G401.6 (cell line): ENCODE measurements around the gene ACSS2.

Experiments used
- FAIRE-seq: peaks from 2 replicates; lab custom pipeline; 2012; peaks lifted over from hg19 to GRCh38; lab: Jason Lieb, UNC

The ACSS2 gene

GRCh38 chr20:34876406-34877282 is at the start of gene ACSS2:
Gene ACSS2, plus strand, starts transcription at chr20:34876612. Its CDS starts 34 bp downstream, at chr20:34876646.
- FAIRE-seq, result no peak

- FAIRE-seq, result no peak
Measured at GRCh38 chr20:34829191-34829590, 47.2 kb upstream of the ACSS2 start.

GRCh38 chr20:34831936-34832335 is 44.5 kb upstream of the ACSS2 start:
- FAIRE-seq, result no peak

GRCh38 chr20:34834459-34834893 is 41.9 kb upstream of the ACSS2 start:
- FAIRE-seq, result peak; percentile 93

DNA sequence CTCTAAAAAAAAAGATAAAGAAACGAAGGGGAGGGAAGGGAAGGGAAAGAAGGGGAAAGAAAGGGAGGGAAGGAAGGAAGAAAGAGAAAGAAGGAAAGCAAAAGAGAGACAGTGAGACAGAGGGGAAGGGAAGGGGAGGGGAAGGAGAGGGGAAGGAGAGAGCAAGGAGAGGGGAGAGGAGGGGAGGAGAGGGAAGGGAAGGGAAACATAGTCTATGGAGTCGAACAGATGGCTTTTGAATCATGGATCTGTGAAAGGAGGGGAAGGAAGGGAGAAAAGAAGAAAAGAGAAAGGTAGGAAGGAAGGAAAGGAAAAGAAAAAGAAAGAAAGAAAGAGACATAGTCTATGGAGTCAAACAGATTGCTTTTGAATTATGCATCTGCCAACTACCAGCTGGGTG is 34.3 kb upstream of the ACSS2 start:
- no peak for FAIRE-seq

GRCh38 chr20:34843421-34843820 is 33.0 kb upstream of the ACSS2 start:
- no peak for FAIRE-seq

DNA sequence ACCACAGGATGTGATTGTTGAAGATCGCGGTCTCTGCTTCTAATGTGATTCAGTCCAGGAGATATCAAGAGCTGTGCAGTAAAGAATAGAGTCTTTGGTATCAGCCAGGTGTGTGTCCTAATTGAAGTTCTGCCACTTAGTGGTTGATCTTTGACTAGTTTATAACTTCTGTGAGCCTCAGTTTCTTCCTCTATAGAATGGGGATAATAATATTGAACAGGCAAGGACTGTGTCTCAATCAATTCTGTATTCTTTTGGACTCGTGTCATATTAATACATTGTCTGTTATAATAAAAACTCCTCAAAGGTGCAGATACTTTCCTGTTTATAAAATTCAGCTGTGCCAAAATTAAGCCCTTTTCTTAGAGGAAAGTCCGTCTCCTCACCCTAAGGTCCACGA is 27.8 kb upstream of the ACSS2 start:
- no peak for FAIRE-seq

DNA sequence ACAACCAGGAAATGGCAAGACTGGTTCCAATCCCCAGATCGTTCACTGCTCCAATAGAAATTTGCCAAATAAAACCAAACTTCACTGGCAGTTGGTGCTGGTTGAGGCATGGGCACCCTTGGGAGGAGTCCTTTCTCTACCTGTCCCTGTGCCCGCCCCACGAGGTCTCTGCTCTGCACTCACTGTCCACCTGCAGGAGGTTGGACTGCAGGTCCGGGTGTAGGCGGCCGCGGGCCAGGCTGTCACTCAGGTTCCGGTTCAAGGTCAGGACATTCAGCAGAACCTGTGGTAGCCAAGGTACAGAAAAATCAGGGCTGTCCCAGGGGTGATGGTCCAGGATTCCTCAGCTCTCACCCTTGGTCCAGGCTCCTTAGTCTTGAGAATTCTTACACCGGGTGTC is 26.6 kb upstream of the ACSS2 start:
- no peak for FAIRE-seq

DNA sequence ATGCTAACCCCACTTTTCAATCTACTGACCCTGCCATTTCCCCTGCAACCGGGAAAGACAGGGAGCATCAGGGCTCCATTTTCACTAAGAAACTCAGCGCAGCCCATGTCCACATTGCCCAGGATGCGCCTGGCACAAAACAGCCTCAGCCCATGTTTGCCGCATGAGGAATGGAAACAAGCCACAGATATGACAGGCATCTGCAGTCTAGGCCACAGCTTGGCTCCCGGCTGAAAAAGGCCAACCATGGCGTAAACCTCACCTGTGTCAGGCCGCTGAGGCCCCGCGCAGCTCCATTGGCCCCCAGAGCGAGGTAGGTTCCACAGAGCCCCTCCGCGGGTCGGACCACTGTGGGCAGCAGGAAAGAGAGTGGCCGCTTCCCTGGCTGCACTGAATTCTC is 25.4 kb upstream of the ACSS2 start:
- FAIRE-seq, result no peak

DNA sequence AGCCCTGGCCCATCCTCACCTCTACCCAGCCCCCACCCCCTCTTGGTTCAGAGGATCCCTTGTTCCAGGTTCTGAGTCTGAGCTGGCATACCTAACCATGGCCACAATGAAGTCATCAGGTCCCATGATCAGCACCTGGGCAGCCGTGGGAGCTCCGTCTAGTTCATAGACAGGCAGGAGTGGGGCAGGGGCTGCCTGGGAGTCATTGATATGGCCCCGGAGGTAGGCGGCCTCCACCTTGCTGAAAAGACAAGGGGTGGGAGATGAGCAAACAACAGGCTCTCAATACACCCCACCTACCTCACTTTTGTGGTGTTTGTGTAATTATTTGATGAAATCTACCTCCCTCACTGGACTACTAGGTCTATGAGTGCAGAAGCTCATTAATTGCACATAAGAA is 24.1 kb upstream of the ACSS2 start:
- no peak for FAIRE-seq

DNA sequence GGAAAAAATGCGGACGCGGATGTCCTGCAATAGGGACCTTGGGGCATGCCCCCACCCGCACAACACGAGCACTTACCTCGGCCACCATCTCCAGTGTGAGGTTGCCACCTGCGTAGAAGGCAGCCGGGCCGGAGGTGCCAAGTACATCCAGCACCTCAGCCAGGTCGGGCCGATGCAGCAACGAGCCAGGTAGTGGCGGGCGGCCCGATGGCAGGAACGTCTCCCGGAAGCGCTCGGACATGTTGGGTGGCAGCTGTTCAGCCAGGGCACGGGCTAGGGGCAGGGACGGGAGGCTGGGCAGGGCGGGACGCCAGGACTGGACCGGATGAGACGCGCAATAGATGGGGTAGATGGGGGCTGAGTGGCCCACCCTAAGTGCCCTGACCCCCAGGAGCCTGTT is 17.0 kb upstream of the ACSS2 start:
- no peak for FAIRE-seq

- no peak for FAIRE-seq
Measured at GRCh38 chr20:34859826-34860545, 16.4 kb upstream of the ACSS2 start.

DNA sequence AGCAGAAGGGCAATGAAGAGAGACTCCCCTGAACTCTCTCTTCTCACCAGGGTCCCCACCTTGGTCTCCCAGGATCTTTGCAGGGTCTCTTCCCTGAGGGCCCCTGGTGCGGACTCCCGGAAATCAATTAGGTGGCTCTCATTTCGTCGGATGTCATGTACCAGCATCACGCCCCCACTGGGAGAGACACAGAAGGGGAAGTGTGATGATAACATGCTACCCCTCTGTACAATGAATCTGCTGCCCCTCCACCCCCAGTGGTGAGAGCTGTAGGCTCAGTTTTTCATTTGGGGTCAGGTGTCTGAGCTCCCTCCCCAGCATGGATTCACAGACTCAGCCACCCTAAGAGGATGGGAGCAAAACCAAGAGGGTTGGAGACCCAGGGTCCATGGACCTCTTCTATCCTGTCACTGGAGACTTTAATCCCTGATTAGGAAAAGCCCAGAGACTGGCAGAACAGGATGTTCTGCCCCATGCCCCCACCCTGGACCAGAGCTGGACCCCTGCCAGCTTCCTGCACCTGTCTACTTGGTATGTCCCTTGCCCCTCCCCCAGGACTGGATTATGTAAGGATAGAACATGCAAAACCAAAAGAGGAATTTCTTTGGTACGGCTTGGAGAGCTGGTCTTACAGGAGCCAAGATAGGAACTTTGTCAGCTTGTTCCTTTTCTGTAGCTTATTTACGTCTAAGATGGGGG is 14.9 kb upstream of the ACSS2 start:
- no peak for FAIRE-seq

- FAIRE-seq, result no peak
Measured at GRCh38 chr20:34862724-34863123, 13.7 kb upstream of the ACSS2 start.

DNA sequence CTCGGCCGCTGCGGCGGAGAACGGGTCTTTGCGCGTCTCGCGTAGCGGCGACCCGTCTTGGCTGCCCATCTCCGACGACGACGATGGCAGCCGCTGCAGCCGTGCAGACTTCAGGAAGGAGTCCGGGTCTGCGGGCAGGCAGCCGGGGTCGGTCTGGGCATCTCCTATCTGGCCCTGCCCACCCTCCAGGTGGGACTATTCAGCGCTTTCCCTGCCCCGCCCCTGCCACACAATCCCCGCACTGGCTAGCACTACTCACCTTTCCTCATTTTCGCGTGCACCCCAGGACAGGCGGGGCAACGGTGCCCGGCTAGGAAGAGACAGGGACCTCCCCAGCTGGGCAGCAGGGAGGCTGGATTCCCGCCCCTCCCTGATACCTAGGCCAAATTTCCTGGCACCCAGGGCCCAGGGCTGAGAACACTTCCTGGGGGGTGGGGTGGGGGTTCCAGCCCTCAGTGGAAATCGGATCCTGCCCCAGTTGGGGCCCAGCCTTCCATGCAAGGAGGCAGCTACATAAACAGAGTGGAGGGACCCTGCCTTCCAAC is 12.9 kb upstream of the ACSS2 start:
- no peak for FAIRE-seq

DNA sequence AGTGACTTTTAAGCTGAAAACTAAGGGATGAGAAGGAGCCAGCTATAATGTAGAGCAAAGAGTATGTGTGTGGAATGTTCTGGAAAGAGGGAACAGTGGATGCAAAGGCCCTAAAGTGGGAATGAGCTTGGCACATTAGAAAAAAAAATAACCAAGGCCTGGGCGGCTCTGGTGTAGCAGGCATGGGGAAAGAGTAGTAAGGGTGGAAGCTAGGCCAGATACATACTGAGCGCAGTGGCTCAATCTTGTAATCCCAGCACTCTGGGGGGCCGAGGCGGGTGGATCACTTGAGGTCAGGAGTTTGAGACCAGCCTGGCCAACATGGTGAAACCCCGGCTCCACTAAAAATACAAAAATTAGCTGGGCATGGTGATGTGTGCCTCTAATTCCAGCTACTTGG is 12.2 kb upstream of the ACSS2 start:
- no peak for FAIRE-seq

- FAIRE-seq, result no peak
Measured at GRCh38 chr20:34871320-34871926, 5.0 kb upstream of the ACSS2 start.

- FAIRE-seq, result no peak
Measured at GRCh38 chr20:34871966-34872621, 4.3 kb upstream of the ACSS2 start.

GRCh38 chr20:34872622-34873224 is 3.7 kb upstream of the ACSS2 start, which contains the start of gene GGT7:
Gene GGT7, minus strand, starts transcription at chr20:34872856. Its CDS starts 41 bp downstream, at chr20:34872815.
- no peak for FAIRE-seq

DNA sequence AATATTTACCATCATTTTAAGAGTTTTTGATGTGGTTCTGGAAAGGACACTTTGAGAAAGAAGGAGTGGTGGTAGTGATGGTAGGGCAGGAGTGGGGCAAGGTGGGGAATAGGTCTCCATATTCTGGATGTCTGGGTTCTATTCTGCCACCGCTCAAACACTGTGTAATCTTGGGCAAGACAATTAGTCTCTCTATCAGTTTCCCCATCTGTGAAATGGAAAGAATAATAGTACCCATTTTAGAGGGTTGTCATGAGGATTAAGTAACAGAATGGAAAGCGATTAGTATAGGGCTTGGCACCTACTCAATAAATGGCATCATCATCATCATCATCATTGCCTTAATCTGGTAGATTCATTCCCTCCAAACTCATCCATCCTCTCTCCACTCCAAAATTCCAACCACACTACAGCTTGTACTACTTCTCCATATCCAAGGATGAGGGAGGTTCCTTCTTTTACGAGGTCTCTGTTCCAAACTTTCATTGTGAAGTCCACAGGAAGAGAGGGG is 2.8 kb upstream of the ACSS2 start:
- no peak for FAIRE-seq

- peak; percentile 87 for FAIRE-seq
Measured at GRCh38 chr20:34874094-34874654, 2.2 kb upstream of the ACSS2 start.
